GM21447 (cell line): ENCODE measurements around the gene ADAMTS6.
A peak's percentile ranks its signal among the peaks of the same experiment; 100 is the strongest.
"Not testable (repeated sequence)": the region's sequence is repeated elsewhere in the genome, so short reads cannot be mapped to it uniquely, and the experiment has no call there.

ENCODE experiments used
- ATAC-seq: cut with Tn5 transposase; IDR thresholded peaks from one replicate; pipeline ENCODE4 v1.9.1; 2021; ENCODE audit not compliant: unreplicated experiment

ADAMTS6 gene

GRCh38 chr5:65203746-65204145 is 278.0 kb downstream of the ADAMTS6 start:
- no peak for ATAC-seq

- ATAC-seq: no peak
These were observed 281.6 kb downstream of the ADAMTS6 start for GRCh38 chr5:65199993-65200675.

GRCh38 chr5:65198456-65199120 is 283.1 kb downstream of the ADAMTS6 start:
- no peak for ATAC-seq

GRCh38 chr5:65197531-65198455 is 283.9 kb downstream of the ADAMTS6 start:
- no peak for ATAC-seq

GRCh38 chr5:65194871-65195270 is 286.8 kb downstream of the ADAMTS6 start:
- ATAC-seq: no peak

- ATAC-seq: no peak
These were observed 289.4 kb downstream of the ADAMTS6 start for GRCh38 chr5:65192331-65192730.

- ATAC-seq: no peak
These were observed 290.1 kb downstream of the ADAMTS6 start for GRCh38 chr5:65191554-65192135.

- peak; percentile 43 for ATAC-seq
These were observed 291.2 kb downstream of the ADAMTS6 start for GRCh38 chr5:65190328-65191053.

GRCh38 chr5:65186646-65187227 is 295.0 kb downstream of the ADAMTS6 start:
- ATAC-seq: no peak

GRCh38 chr5:65185468-65185867 is 296.3 kb downstream of the ADAMTS6 start:
- ATAC-seq: no peak

GRCh38 chr5:65184780-65185179 is 296.9 kb downstream of the ADAMTS6 start:
- no peak for ATAC-seq

- not testable (repeated sequence) for ATAC-seq
These were observed 307.5 kb downstream of the ADAMTS6 start for GRCh38 chr5:65174231-65174630.

GRCh38 chr5:65173130-65173525 is 308.6 kb downstream of the ADAMTS6 start:
- no peak for ATAC-seq

- peak; percentile 93 for ATAC-seq
These were observed 309.1 kb downstream of the ADAMTS6 start for GRCh38 chr5:65172486-65173129.

GRCh38 chr5:65171645-65172044 is 310.1 kb downstream of the ADAMTS6 start:
- no peak for ATAC-seq

GRCh38 chr5:65163698-65164097 is 318.0 kb downstream of the ADAMTS6 start:
- ATAC-seq: no peak

- ATAC-seq: no peak
These were observed 320.1 kb downstream of the ADAMTS6 start for GRCh38 chr5:65161655-65162054.

- ATAC-seq: no peak
These were observed 323.7 kb downstream of the ADAMTS6 start for GRCh38 chr5:65157906-65158603.

GRCh38 chr5:65156933-65157332 is 324.8 kb downstream of the ADAMTS6 start:
- ATAC-seq: no peak
